Cardiac fibroblast (primary cell): ENCODE data around the gene S100A3.
"Not testable (repeated sequence)": the region's sequence is repeated elsewhere in the genome, so short reads cannot be mapped to it uniquely, and the experiment has no call there.

Source experiments
- DNase-seq, 2 donors: peaks; one replicate each; pipeline versions ENCODE4 v3.0.0 to v3.0.0-alpha.2; 2010; ENCODE audit warnings: low read depth in 2 of 2
- H3K4me3 ChIP-seq, 2 donors: replicated peaks in 1 of 2; 1 replicate in 1 of 2; 2 replicates in 1 of 2; pipeline ENCODE4 v1.5.1; 2011; ENCODE audit warnings: low read depth in 2 of 2, low read length in 2 of 2, mild to moderate bottlenecking in 2 of 2, moderate library complexity in 1 of 2
- TF ChIP-seq, protein P1 (sequence below): IDR thresholded peaks from one replicate; pipeline ENCODE4 v1.5.1; 2011; ENCODE audit warnings: low read depth, mild to moderate bottlenecking, low read length, inconsistent platforms

Gene S100A3

DNA sequence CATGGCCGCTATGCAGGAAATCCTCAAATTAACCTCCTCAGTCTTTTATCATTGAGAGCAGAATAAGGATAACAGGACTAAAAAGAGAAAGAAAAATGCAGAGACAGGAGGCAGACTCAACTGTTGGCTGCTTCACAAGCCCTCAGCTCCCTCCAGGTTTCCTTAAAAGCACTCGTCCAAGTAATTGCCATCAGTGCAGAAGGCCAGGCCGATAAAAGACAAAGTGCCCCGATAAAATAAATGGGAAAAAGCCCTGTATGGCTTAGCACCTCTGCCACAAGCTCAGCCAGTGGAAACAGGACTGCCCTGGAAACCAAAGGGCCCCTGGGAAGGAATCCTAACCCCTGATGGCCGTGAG lies 21.4 kb downstream of the S100A3 start:
- DNase-seq = no peak
- TF ChIP-seq, protein P1, sequence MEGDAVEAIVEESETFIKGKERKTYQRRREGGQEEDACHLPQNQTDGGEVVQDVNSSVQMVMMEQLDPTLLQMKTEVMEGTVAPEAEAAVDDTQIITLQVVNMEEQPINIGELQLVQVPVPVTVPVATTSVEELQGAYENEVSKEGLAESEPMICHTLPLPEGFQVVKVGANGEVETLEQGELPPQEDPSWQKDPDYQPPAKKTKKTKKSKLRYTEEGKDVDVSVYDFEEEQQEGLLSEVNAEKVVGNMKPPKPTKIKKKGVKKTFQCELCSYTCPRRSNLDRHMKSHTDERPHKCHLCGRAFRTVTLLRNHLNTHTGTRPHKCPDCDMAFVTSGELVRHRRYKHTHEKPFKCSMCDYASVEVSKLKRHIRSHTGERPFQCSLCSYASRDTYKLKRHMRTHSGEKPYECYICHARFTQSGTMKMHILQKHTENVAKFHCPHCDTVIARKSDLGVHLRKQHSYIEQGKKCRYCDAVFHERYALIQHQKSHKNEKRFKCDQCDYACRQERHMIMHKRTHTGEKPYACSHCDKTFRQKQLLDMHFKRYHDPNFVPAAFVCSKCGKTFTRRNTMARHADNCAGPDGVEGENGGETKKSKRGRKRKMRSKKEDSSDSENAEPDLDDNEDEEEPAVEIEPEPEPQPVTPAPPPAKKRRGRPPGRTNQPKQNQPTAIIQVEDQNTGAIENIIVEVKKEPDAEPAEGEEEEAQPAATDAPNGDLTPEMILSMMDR = no peak
- no peak overlapping the region for H3K4me3 ChIP-seq

DNA sequence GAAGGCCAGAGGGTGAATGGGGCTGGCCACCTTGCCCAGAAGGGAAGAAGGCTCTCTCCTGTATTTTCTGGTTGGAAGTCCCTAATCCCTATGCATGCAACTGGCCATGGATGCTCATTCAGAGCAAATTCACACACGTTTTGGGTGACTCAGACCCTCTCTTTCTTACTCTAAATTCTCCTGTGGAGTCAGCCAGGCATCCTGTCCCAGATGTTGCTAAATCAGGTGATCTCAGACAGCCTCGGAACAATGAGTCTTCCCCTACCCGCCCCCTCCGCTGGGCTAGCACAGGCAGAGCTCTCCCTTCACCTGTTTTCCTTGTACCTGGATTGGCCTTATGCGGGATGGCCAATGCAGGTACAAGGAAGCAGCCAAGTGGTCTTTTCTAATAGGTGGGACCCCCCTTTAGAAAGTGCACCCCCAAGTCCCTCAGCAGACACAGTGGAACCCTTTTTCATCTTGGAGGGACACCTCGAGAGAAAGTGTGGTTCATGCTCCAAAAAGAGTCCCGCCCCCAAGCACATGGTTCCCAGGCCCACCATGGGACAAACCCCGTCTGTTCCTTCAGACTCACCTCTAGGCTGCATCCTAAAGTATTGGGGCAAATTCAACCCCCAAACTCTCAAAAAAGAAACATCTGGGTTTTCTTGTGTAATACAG lies 21.9 kb downstream of the S100A3 start:
- TF ChIP-seq, protein P1 = no peak
- peak in 1 of 2 donors; percentile 81 for DNase-seq
- no peak overlapping the region for H3K4me3 ChIP-seq

DNA sequence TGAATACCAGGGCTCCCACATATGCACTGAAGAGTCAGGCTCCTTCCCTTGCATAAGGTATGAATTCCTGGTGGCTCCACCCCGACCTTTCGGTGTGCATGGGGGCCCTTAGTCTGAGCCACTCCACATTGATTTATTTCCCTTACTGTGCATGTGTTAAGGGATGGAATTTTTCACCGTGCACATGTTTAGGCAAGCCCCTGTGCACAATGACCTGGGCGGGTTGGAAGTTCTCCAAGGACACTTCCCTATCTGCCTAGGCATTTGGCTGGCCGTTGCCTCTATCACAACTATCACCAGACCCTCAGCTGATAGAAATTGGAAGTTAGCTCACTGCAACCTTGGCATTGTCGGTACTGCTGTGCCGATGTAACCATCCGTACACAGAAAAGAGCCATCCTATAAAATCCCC lies 22.9 kb downstream of the S100A3 start:
- no peak for DNase-seq
- no peak overlapping the region for H3K4me3 ChIP-seq
- TF ChIP-seq, protein P1 = no peak

DNA sequence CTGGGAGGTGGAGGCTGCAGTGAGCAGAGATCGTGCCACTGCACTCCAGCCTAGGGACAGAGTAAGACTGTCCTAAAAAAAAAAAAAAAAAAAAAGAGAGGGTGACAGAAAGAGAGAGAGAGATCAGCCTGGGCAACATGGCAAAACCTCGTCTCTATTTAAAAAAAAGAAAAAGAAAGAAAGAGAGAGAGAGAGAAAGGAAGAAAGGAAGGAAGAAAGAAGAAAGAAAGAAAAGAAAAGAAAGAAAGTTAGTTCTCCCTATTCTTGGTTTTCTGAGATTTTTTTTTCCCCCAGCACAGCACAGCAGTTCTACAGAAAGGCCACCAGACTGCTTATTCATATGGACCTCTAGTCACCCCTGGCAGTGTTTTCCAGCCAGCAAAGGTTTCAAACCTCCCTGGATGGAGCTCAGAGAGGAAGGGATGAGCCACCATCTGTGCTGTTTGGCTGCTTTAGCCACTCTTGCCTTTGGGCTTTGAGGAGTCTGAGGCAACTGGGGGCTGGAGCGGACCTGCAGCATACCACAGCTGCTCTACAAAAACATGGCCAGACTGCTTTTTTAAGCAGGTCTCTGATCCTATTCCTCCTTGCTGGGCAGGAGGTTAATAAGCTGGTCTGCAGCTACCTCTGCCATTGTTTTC lies 23.9 kb downstream of the S100A3 start:
- H3K4me3 ChIP-seq = no peak overlapping the region
- TF ChIP-seq, protein P1 = no peak
- DNase-seq = peak; percentile 37 to 43

DNA sequence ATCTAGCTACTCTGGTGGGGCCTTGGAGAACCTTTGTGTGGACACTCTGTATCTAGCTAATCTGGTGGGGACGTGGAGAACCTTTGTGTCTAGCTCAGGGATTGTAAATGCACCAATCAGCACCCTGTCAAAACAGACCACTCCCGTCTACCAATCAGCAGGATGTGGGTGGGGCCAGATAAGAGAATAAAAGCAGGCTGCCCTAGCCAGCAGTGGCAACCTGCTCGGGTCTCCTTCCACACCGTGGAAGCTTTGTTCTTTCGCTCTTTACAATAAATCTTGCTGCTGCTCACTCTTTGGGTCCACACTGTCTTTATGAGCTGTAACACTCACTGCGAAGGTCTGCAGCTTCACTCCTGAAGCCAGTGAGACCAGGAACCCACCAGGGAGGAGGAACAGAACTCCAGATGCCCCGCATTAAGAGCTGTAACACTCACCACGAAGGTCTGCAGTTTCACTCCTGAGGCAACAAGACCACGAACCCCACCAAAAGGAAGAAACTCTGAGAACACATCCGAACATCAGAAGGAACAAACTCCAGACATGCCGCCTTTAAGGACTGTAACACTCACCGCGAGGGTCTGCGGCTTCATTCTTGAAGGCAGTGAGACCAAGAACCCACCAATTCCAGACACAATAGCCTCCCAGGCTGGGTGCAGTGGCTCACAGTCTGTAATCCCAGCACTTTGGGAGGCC lies 26.6 kb downstream of the S100A3 start:
- not testable (repeated sequence) for DNase-seq, H3K4me3 ChIP-seq

DNA sequence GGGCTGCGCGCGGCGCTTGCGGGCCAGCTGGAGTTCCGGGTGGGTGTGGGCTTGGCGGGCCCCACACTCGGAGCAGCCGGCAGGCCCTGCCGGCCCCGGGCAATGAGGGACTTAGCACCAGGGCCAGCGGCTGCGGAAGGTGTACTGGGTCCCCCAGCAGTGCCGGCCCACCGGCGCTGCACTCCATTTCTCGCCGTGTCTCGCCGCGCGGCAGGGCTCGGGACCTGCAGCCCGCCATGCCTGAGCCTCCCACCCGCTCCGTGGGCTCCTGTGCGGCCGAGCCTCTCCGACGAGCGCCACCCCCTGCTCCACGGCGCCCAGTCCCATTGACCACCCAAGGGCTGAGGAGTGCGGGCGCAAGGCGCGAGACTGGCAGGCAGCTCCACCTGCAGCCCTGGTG lies 27.2 kb downstream of the S100A3 start:
- DNase-seq, H3K4me3 ChIP-seq: not testable (repeated sequence)

DNA sequence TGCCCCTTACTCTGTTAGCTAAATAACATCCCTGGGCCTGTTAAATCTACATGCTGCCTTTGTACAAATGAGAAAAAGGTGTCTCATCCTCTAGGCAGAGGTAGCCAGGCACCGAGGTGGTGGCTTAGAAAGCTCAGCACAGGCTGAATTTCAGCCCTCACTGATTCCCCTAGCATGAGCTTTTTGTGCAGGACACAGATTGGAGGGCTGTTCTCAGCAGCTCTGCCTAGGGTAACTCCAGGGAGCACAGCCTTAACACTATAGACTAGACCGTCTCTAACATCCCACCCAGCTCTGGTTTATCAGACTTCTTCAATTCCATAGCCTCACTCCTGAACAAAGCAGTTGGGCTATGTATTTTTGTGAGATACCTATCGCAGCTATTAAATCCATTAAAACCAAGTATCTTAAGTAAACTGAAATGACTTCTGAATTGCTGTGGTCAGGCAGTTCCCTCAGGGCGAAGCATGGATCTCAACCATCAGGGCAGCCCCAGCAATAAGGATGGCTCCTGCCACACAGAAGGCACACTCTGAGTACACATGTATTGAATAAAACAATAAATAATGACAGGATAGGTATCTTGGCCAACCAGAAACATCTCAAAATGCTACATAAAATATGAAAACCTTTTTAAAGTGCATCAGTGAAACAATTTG lies 28.1 kb downstream of the S100A3 start:
- no peak for DNase-seq
- H3K4me3 ChIP-seq = no peak overlapping the region
- TF ChIP-seq, protein P1 = no peak

DNA sequence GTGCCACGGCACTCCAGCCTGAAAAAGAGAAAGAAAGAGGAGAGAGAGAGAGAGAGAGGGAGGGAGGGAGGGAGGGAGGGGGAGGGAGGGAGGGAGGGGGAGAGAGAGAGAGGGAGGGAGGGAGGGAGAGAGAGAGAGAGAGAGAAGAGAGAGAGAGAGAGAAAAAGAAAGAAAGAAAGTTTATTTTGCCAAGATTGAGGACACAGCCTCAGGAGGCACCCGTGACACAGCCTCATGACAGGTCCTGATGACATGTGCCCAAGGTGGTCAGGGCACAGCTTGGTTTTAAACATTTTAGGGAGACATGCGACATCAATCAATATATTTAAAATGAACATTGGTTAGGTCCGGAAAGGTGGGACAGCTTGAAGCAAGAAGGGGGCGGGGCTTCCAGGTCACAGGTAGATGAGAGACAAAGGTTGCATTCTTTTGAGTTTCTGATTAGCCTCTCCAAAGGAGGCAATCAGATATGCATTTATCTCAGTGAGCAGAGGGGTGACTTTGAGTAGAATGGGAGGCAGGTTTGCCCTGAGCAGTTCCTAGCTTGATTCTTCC lies 28.8 kb downstream of the S100A3 start:
- DNase-seq, H3K4me3 ChIP-seq: not testable (repeated sequence)
